ENCODE measurements around the gene CNTN4.
"Not testable (repeated sequence)": the region's sequence is repeated elsewhere in the genome, so short reads cannot be mapped to it uniquely, and the experiment has no call there.

The CNTN4 gene

DNA sequence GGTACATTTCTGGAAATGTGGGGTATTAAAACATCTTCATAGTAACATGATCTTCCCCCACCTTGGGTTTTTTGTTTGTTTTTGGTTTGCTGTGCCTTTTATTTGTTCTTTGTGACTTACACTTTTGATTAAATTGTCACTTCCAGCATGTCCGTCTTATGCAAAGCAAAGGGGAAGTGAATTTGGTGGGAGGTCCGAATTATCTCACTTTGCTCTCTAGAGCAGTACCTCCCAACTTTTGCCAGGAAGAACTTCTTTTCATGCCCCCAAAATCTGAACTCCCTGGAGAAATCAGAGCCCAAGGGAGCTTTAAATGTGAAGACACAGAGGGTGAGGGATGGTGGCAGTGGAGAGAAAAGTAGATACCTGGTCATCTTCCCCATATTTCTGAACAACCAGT lies 838.4 kb downstream of the CNTN4 start:
- DNase-seq: no peak

DNA sequence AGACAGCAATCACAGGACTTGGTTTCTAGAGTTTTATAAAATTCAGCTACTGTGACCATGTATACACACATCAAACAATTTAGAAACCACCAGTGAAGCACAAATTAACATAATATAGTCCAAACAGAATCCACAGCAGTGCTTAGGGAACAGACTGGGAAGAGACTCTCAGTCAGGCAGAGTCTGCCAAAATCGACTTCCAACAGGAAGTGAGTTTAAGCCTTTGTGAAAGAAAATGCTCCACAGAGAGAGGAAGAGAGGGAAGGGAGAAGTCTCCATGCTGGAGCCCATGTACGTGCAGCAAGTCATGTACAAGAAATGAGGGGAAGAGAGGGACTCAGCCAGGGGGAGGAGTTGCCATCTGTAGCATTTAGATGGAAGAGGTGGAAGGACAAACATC lies 838.9 kb downstream of the CNTN4 start:
- DNase-seq: no peak

DNA sequence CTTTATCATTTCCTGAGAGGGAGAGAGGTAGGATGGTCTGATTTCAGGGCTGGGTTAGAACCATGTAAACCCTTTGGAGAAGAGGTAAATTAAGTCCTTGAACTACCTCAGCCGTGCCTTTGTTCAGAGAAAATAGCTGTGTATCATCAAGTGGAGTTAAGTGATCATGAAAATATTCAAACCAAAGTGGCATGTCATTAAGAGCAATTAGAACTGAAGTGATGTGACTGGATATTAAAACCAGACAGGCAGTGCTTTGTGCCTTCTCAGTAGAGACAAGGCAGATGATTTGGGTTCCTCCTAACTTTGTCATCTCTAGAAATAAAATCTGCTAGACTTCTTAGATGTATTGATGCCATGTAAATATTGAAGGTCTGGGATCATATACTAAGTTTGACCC lies 840.0 kb downstream of the CNTN4 start:
- no peak for DNase-seq

- no peak for DNase-seq
Observed at GRCh38 chr3:2940062-2940461, 841.4 kb downstream of the CNTN4 start.

GRCh38 chr3:2944628-2945027 lies 846.0 kb downstream of the CNTN4 start:
- no peak for DNase-seq

DNA sequence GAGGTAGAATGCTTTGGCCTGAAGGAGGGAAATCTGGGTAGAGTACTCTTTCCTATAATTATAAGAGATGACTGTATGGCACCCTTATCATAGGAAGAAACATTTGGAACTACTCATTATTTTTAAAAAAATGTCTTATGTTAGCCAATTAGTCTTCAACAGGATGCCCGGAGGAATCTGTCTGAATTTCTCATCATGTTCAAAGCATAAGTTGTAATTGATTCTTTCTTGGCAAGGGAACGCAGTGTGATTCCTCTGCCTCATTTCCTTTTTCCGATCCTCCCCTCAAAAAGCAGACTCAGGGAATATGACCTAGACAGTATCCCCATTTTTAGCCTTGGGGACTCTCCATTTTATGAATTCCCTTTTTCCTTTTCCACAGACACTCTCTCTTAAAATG lies 846.5 kb downstream of the CNTN4 start:
- no peak for DNase-seq

DNA sequence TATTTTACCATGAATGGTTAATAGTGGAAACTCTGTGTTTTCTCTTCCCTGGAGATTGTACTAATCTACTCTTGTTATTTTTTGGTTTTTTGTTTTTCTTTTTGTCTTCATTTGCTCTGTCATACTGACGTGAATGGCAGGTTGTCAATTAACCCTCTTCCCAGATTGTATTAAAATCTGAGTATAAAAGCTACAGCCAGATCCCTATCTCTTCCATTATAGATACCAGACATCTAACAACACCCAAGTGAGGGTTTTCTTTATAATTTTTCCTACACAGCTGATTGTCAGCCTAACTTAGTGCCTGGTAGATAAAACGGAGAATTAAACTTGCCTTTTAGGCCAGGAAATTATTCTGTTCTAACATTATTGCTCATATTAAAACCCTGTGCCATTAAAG lies 848.9 kb downstream of the CNTN4 start:
- DNase-seq: no peak

- no peak for DNase-seq
Observed at GRCh38 chr3:2948882-2949281, 850.2 kb downstream of the CNTN4 start.

DNA sequence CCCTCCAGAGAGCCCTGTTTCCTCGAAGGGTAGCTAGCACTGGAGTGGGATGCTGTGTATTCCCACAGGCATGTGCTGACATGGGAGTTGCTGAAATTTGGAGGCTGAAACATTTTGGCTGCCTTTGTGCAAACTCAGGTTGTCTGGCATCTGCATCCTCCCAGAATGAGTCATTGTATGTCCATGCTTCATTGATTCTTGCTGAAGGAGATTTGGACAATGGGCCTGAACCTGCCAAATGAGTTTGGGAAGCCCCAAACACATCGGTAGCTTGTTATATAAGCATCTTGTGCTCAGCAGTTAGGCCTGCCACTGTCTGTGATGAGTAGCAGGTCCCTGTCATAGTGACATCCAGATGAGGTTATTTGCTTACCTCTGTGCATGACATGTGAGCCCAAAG lies 851.5 kb downstream of the CNTN4 start:
- DNase-seq: no peak

DNA sequence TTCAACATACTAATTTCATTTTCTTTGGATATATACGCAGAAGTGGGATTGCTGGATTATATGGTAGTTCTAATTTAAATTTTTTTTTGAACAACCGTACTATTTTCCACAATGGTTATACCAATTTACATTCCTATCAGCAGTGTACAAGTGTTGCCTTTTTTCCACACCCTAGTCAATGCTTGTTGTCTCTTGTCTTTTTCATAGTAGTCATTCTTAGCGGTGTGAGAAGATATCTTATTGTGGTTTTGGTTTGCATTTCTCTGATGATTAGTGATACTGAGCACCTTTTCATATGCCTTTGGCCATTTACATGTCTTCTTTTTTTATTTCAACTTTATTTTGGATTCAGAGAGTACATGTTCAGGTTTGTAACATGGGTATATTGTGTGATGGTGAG lies 858.4 kb downstream of the CNTN4 start:
- DNase-seq: no peak

GRCh38 chr3:2958551-2958950 lies 859.9 kb downstream of the CNTN4 start:
- no peak for DNase-seq

- DNase-seq: no peak
Observed at GRCh38 chr3:2961576-2961975, 862.9 kb downstream of the CNTN4 start.

GRCh38 chr3:2967871-2968270 lies 869.2 kb downstream of the CNTN4 start:
- no peak for DNase-seq

GRCh38 chr3:2968475-2968874 lies 869.8 kb downstream of the CNTN4 start:
- DNase-seq: no peak

GRCh38 chr3:2976212-2976611 lies 877.5 kb downstream of the CNTN4 start:
- DNase-seq: no peak

DNA sequence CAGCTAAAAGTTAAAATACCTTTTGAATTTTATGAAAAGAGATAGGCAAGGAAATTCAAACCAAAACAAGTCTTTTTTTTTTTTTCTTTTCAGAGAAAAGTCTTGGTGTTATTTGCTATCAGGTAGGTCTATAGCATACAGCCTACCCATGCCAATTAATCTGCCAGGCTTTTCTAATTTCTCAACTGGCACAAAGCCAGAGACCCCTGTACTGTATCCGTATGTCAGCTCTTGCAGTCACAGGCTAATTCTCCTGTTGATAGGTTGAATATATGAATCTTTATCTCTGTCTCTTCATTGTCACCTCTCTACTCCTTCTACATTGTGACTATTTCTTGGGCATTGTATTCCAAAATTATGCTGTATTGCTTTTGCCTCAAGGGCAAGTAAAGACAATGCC lies 878.1 kb downstream of the CNTN4 start:
- DNase-seq: no peak

DNA sequence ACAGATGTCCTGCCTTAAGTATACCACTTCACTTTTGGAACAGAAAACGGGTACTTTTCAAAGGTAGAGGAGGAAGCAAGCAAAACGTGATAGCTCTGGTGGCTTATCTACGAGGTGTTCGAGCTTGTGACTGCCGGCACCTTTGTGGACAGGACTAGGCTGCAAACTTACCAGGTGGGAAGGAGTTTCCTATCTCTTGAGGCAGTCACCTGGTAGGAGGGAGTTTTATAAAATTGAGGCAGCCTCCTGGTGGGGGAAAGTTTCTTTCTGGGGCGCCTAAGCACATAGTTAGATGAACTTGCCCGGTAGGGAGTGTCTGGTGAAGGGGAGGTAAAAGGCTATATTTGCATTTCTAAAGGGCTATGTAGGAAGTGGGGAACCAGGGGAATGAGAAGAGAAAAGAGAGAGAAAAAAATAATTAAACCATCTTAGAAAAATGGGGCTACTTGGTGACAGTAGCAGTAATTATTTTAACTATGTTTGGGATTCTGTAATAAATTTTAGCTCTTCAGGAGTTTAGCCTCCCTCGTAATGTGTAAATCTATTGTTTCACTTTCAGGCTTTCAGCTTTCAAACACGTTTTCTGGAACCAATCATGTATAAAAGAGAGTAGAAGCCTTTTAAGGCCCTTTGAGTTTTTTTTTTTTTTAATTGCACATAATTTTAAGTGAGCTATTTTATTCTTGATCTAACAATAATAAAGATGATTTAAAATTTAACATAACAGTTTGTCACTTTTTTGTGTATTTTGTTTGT lies 880.5 kb downstream of the CNTN4 start:
- no peak for DNase-seq

- DNase-seq: no peak
Observed at GRCh38 chr3:2984005-2984830, 885.6 kb downstream of the CNTN4 start.

GRCh38 chr3:2984831-2985220 lies 886.2 kb downstream of the CNTN4 start:
- no peak for DNase-seq

- no peak for DNase-seq
Observed at GRCh38 chr3:2985479-2985878, 886.8 kb downstream of the CNTN4 start.

GRCh38 chr3:2992534-2992933 lies 893.9 kb downstream of the CNTN4 start:
- DNase-seq: no peak

GRCh38 chr3:2993130-2993529 lies 894.5 kb downstream of the CNTN4 start:
- DNase-seq: not testable (repeated sequence)

GRCh38 chr3:2993736-2994135 lies 895.1 kb downstream of the CNTN4 start:
- DNase-seq: no peak

DNA sequence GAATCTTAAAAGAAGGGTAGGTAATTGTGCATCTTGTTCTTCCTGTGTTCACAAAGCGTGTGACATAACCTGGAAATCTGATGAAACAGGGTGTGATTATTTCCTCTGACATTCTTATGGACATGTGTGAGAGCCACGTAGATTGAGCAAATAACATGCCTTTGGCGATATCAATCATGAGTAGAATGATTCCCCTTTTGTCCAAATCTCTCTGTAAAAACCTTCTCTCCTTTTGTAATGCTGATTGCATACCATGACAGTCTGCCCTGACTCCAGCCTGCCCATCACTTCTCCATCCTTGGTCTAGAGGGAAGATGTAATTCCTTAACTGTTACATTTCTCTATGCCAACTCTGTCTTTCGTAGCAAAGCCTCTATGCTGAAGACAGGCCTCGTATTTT lies 896.5 kb downstream of the CNTN4 start:
- no peak for DNase-seq

Measured in 8988T (cell line).